ENCODE data around the gene STING1.
"Not testable (repeated sequence)": the region's sequence is repeated elsewhere in the genome, so short reads cannot be mapped to it uniquely, and the experiment has no call there.

Gene STING1

DNA sequence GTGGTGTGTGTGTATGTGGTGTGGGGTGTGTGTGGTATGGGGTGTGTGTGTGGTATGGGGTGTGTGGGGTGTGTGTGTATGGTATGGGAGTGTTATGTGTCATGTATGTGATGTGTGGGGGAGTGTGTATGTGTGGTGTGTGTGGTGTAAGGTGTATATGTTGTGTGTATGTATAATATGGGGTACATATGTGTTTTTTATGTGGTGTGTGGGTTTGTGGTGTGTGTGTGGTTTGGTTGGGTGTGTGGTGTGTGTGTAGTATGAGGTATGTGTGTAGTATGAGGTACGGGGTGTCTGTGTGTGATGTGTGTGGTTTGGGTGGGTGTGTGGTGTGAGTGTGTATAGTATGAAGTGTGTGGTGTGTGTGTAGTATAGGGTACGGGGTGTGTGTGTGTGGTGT lies 31.4 kb downstream of the STING1 start:
- Histone ChIP-seq H3K27me3 (ENCODE audit: insufficient read depth, insufficient read length) (no peaks in the 10 kb centered on the region), H3K4me1 (ENCODE audit: insufficient read depth, insufficient read length) (no peaks in the 10 kb centered on the region), H3K4me3 (ENCODE audit: insufficient read length, low read depth) (no peak overlapping the region), H3K36me3 (ENCODE audit: insufficient read depth, insufficient read length, low read length) (peaks cover 24% of the 10 kb centered on the region), H3K9ac (ENCODE audit: insufficient read length, low read depth) (no peak overlapping the region), H3K9me3 (ENCODE audit: insufficient read depth, low read length) (no peaks in the 10 kb centered on the region)
- TF ChIP-seq YY1 (IDR thresholded peaks at IDR 0.05; ENCODE audit: insufficient read depth, insufficient read length) (no peak), SUZ12 (IDR thresholded peaks at IDR 0.05; ENCODE audit: extremely low read depth, insufficient read depth, insufficient read length) (no peak), ZNF274 (IDR thresholded peaks at IDR 0.05; ENCODE audit: low read depth, low read length) (no peak)
- no peak for DNase-seq (ENCODE audit: low read depth, low spot score)

DNA sequence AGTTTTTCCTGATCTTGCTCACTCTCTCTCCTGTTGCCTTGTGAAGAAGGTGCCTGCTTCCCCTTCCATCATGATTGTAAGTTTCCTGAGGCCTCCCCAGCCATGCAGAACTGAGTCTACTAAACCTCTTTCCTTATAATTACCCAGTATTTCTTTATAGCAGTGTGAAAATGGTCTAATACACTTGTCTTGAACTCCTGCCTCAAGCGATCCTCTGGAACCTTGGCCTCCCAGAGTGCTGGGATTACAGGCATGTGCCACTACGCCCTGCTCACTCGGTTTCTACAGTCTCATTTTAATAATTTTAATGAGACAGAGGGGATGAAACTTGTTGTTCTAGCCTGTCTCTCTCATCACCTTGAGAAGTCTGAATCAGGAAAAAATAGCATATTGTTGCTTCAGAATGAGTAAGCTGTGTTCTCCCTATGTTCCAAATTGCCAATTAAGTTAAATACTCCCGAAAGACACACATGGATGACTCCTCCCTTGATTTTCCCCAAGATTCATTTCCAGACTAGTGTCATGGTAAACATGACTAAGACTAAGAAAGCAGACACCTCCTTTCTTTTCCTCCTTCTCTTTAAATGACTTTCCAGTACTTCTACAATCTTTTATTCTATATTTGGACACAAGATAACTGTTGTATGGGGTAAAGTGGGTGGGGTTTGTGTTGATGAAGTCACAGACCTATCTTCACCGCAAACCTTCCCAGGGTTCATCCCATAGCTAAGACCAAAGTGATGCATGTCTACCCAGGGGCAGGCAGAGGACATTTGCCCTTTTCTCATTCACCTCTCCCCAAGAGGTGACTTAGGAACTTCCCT lies 35.4 kb downstream of the STING1 start:
- H3K4me3 ChIP-seq (ENCODE audit: insufficient read length, low read depth), result no peak overlapping the region
- peaks cover 16% of the 10 kb centered on the region for H3K36me3 ChIP-seq (ENCODE audit: insufficient read depth, insufficient read length, low read length)
- no peaks in the 10 kb centered on the region for H3K9me3 ChIP-seq (ENCODE audit: insufficient read depth, low read length)
- TF ChIP-seq ZNF274 (IDR thresholded peaks at IDR 0.05; ENCODE audit: low read depth, low read length), result no peak
- no peak for TF ChIP-seq YY1 (IDR thresholded peaks at IDR 0.05; ENCODE audit: insufficient read depth, insufficient read length)
- TF ChIP-seq SUZ12 (IDR thresholded peaks at IDR 0.05; ENCODE audit: extremely low read depth, insufficient read depth, insufficient read length), result no peak
- DNase-seq (ENCODE audit: low read depth, low spot score), result no peak
- no peaks in the 10 kb centered on the region for H3K27me3 ChIP-seq (ENCODE audit: insufficient read depth, insufficient read length)
- H3K4me1 ChIP-seq (ENCODE audit: insufficient read depth, insufficient read length), result no peaks in the 10 kb centered on the region
- no peak overlapping the region for H3K9ac ChIP-seq (ENCODE audit: insufficient read length, low read depth)

DNA sequence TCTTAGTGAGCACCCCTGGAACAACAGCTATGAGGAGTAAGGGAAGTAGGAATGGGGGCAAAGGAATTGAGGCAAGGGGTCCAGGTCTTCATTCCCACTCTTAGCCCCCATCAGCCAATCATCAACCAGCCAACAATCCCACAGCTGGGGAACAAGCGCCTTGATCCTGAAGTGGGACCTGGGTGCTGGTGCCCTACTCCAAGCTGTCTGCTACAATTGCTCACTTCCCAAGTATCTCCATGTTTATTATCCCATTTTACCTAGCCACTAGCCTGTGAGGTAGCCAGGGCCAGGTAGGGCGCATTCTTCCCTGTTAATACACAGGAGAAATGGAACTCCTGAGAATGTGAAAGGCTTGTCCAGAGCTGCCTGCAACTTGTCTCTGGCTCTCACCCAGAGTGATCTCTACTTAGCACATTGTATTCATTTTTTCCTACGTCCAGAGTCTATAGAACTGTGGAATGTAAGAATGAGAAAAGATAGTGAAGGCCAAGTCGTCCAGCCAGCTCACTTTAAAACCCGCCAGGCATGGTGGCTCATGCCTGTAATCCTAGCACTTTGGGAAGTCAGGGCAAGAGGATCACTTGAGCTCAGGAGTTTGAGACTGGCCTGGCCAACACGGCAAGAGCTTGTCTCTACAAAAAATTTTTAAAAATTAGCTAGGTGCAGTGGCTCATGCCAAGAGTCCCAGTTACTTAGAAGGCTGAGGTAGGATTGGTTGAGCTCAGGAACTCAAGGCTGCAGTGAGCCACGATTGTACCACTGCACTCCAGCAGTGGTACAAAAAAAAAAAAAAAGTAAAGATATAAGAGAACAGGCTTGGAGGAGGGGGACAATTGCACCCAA lies 37.0 kb downstream of the STING1 start:
- TF ChIP-seq YY1 (IDR thresholded peaks at IDR 0.05; ENCODE audit: insufficient read depth, insufficient read length), result no peak
- TF ChIP-seq SUZ12 (IDR thresholded peaks at IDR 0.05; ENCODE audit: extremely low read depth, insufficient read depth, insufficient read length), result no peak
- TF ChIP-seq ZNF274 (IDR thresholded peaks at IDR 0.05; ENCODE audit: low read depth, low read length), result no peak
- DNase-seq (ENCODE audit: low read depth, low spot score), result no peak
- no peak overlapping the region for H3K9ac ChIP-seq (ENCODE audit: insufficient read length, low read depth)

DNA sequence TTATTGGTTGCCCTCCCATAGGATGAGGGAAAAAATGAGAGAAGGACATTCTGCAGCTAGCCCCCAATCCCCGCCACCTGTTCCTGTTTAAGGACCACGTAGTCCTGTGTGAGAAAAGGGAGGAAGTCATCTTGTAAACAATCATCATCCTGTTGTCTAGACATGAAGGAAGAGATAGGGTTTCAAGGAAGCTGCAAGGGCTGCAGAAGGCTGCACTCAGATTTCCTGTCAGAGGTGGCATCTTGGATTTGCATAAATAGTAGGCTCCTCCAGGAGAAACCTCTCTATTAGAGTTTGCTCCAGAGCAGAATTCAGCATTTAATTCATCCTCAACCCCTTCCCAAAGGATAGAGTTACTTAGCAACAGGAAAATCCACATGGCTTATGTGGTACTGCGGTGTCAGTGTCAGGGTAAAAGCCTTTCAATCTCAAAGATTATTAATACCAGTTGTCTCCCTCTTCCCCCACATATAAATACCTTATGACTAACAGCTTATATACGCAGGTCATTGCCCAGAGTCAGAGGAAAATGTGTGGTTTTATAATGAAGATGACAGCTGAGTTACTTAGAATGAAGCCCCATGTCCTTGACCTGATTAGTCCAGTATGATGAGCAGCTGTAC lies 38.6 kb downstream of the STING1 start:
- TF ChIP-seq YY1 (IDR thresholded peaks at IDR 0.05; ENCODE audit: insufficient read depth, insufficient read length) (no peak), SUZ12 (IDR thresholded peaks at IDR 0.05; ENCODE audit: extremely low read depth, insufficient read depth, insufficient read length) (no peak), ZNF274 (IDR thresholded peaks at IDR 0.05; ENCODE audit: low read depth, low read length) (no peak)
- Histone ChIP-seq H3K27me3 (ENCODE audit: insufficient read depth, insufficient read length) (no peaks in the 10 kb centered on the region), H3K9me3 (ENCODE audit: insufficient read depth, low read length) (no peaks in the 10 kb centered on the region), H3K9ac (ENCODE audit: insufficient read length, low read depth) (no peak overlapping the region), H3K4me3 (ENCODE audit: insufficient read length, low read depth) (no peak overlapping the region), H3K36me3 (ENCODE audit: insufficient read depth, insufficient read length, low read length) (peaks cover 4% of the 10 kb centered on the region), H3K4me1 (ENCODE audit: insufficient read depth, insufficient read length) (no peaks in the 10 kb centered on the region)
- DNase-seq (ENCODE audit: low read depth, low spot score), result no peak

More for the DNA sequence above, 37.0 kb downstream of the STING1 start:
- Histone ChIP-seq H3K4me1 (ENCODE audit: insufficient read depth, insufficient read length) (no peaks in the 10 kb centered on the region), H3K36me3 (ENCODE audit: insufficient read depth, insufficient read length, low read length) (peaks cover 4% of the 10 kb centered on the region), H3K27me3 (ENCODE audit: insufficient read depth, insufficient read length) (no peaks in the 10 kb centered on the region), H3K9me3 (ENCODE audit: insufficient read depth, low read length) (no peaks in the 10 kb centered on the region), H3K4me3 (ENCODE audit: insufficient read length, low read depth) (no peak overlapping the region)

DNA sequence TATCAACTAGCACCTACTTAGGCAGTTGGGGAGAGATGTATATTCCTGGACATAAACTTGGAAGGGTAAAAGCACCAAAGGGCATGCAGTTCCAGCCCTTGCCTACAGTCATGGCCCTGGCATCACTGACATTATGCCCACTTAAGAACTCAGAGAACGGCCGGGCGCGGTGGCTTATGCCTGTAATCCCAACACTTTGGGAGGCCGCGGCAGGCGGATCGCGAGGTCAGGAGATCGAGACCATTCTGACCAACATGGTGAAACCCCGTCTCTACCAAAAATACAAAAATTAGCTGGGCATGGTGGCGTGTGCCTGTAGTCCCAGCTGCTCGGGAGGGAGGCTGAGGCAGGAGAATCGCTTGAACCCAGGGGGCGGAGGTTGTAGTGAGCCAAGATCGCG lies 42.1 kb downstream of the STING1 start:
- not testable (repeated sequence) for H3K9me3 ChIP-seq (ENCODE audit: insufficient read depth, low read length); H3K27me3 ChIP-seq (ENCODE audit: insufficient read depth, insufficient read length); H3K9ac ChIP-seq (ENCODE audit: insufficient read length, low read depth); H3K4me1 ChIP-seq (ENCODE audit: insufficient read depth, insufficient read length); H3K36me3 ChIP-seq (ENCODE audit: insufficient read depth, insufficient read length, low read length); DNase-seq (ENCODE audit: low read depth, low spot score); H3K4me3 ChIP-seq (ENCODE audit: insufficient read length, low read depth)

DNA sequence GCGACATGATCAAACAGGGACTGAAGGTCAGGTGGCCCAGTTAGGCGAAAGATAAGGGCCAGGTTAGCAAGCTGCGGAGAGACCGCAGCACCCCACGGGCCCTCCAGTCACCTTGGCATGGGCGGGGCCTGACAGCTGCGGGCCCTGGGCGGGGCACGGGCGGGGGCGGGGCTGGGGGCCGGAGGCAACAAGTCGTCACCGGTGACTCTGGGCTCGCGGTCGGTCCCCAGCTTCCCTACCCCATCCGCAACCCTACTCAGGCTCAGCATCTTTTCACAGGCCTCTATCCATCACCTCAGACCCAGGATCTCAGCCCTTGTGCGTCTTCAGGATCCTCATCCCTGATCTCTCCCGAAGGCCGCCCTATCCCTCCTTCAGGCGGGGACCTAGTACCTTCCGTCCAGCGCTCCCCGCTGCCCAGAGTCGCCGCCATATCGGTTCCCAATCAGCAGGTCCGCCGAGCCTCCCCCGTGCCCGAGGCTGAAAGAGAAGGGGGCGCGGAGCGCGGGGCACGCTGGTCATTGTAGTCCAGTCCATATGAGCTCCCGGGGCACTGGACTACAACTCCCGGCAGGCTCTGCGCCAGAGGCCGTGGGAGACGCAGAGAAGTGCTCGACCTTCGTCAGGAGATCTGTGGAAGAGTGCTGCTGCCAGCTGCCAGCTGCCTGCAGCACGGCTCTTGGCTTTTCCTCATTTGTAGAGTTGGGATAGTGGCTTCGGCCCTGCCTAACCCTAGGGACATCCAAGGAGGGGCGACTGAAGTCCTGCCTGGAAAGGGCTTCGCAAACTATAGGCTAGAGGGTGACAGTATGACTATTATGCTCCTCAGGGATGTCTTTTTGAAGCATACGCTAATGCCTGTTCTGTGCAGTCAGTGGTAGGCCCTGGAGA lies 43.3 kb downstream of the STING1 start, which contains the start of gene DNAJC18:
Gene DNAJC18 (minus strand): TSS at position 513 of the 891 bp plus-strand sequence. CDS start 80 bp downstream, at position 433.
- no peaks in the 10 kb centered on the region for H3K4me1 ChIP-seq (ENCODE audit: insufficient read depth, insufficient read length)
- peak within 1 kb of the TSS; percentile 93 for H3K9ac ChIP-seq (ENCODE audit: insufficient read length, low read depth)
- peak within 1 kb of the TSS; percentile 84 for H3K4me3 ChIP-seq (ENCODE audit: insufficient read length, low read depth)
- no peaks in the 10 kb centered on the region for H3K9me3 ChIP-seq (ENCODE audit: insufficient read depth, low read length)
- DNase-seq (ENCODE audit: low read depth, low spot score), result peak; percentile 77
- H3K36me3 ChIP-seq (ENCODE audit: insufficient read depth, insufficient read length, low read length), result peaks cover 4% of the 10 kb centered on the region
- H3K27me3 ChIP-seq (ENCODE audit: insufficient read depth, insufficient read length), result no peaks in the 10 kb centered on the region
- no peak for TF ChIP-seq SUZ12 (IDR thresholded peaks at IDR 0.05; ENCODE audit: extremely low read depth, insufficient read depth, insufficient read length)
- TF ChIP-seq YY1 (IDR thresholded peaks at IDR 0.05; ENCODE audit: insufficient read depth, insufficient read length), result no peak
- no peak for TF ChIP-seq ZNF274 (IDR thresholded peaks at IDR 0.05; ENCODE audit: low read depth, low read length)

Measured in NT2/D1 (cell line).